HepG2 (cell line): ENCODE data around the gene ZC3H12A. TPM values are rescaled to one million over a fixed set of nuclear protein-coding genes. Genes with fewer than 3 reads are reported as not detected.

Source experiments
- CBX5 ChIP-seq: sonication (generic); formaldehyde crosslinking; IDR thresholded peaks from 2 replicates; pipeline ENCODE4 v1.4.0; 2020; ENCODE audit warnings: missing genetic modification reagents, borderline replicate concordance
- DBP ChIP-seq: sonication (generic); formaldehyde crosslinking; IDR thresholded peaks from 2 replicates; pipeline ENCODE4 v1.4.0; 2020; ENCODE audit warnings: missing genetic modification reagents; ENCODE audit errors: not compliant biosample characterization
- DDIT3 ChIP-seq: sonication (generic); formaldehyde crosslinking; IDR thresholded peaks from 2 replicates; pipeline ENCODE4 v1.4.0; 2020; ENCODE audit warnings: mild to moderate bottlenecking, missing genetic modification reagents
- HIC2 ChIP-seq: sonication (generic); formaldehyde crosslinking; IDR thresholded peaks from 2 replicates; pipeline ENCODE4 v1.9.0; 2022; ENCODE audit warnings: low read depth, missing genetic modification reagents
- KDM5A ChIP-seq: fragments of 200-600 bp; sonication (generic); IDR thresholded peaks from 2 replicates; pipeline ENCODE4 v1.7.0; 2018; ENCODE audit warnings: antibody characterized with exemption, mild to moderate bottlenecking, low read length, borderline replicate concordance
- KLF15 ChIP-seq: sonication (generic); formaldehyde crosslinking; IDR thresholded peaks from 2 replicates; pipeline ENCODE4 v1.8.1; 2023; ENCODE audit warnings: borderline replicate concordance, mild to moderate bottlenecking, inconsistent platforms, missing genetic modification reagents, mixed read lengths
- MXD1 ChIP-seq: sonication (generic); formaldehyde crosslinking; IDR thresholded peaks from 2 replicates; pipeline ENCODE4 v1.4.0; 2020; ENCODE audit warnings: mild to moderate bottlenecking, missing genetic modification reagents
- MXD4 ChIP-seq: IDR thresholded peaks from 2 replicates; pipeline ENCODE4 v1.6.1; 2016; ENCODE audit warnings: mild to moderate bottlenecking, missing biosample characterization, missing genetic modification reagents
- PREB ChIP-seq: sonication (generic); formaldehyde crosslinking; IDR thresholded peaks from 2 replicates; pipeline ENCODE4 v1.4.0; 2020; ENCODE audit warnings: missing genetic modification reagents
- SALL1 ChIP-seq: sonication (generic); formaldehyde crosslinking; IDR thresholded peaks from 2 replicates; pipeline ENCODE4 v1.8.0; 2022; ENCODE audit warnings: mild to moderate bottlenecking, missing genetic modification reagents
- SIX1 ChIP-seq: sonication (generic); formaldehyde crosslinking; IDR thresholded peaks from 2 replicates; pipeline ENCODE4 v1.4.0; 2020; ENCODE audit warnings: missing genetic modification reagents, borderline replicate concordance
- SP4 ChIP-seq: sonication (generic); formaldehyde crosslinking; IDR thresholded peaks from 2 replicates; pipeline ENCODE4 v1.8.1; 2023; ENCODE audit warnings: mild to moderate bottlenecking, missing genetic modification reagents
- TBX2 ChIP-seq: sonication (generic); formaldehyde crosslinking; IDR thresholded peaks from 2 replicates; pipeline ENCODE4 v1.5.0; 2020; ENCODE audit warnings: missing genetic modification reagents, mild to moderate bottlenecking, borderline replicate concordance
- TP53 ChIP-seq: sonication (generic); formaldehyde crosslinking; conservative IDR thresholded peaks from 2 replicates; pipeline ENCODE4 v1.4.0; 2020; ENCODE audit warnings: missing genetic modification reagents
- ZFP37 ChIP-seq: sonication (generic); formaldehyde crosslinking; IDR thresholded peaks from 2 replicates; pipeline ENCODE4 v1.4.0; 2020; ENCODE audit warnings: missing genetic modification reagents, borderline replicate concordance
- ZNF101 ChIP-seq: sonication (generic); formaldehyde crosslinking; IDR thresholded peaks from 2 replicates; pipeline ENCODE4 v1.4.0; 2020; ENCODE audit warnings: mild to moderate bottlenecking, low read depth, missing genetic modification reagents, borderline replicate concordance
- ZNF205 ChIP-seq: IDR thresholded peaks from 2 replicates; pipeline ENCODE4 v1.6.1; 2018; ENCODE audit warnings: missing biosample characterization, missing genetic modification reagents
- ZNF253 ChIP-seq: sonication (generic); formaldehyde crosslinking; IDR thresholded peaks from 2 replicates; pipeline ENCODE4 v1.8.0; 2022; ENCODE audit warnings: mild to moderate bottlenecking, missing genetic modification reagents, borderline replicate concordance
- ZNF33B ChIP-seq: sonication (generic); formaldehyde crosslinking; IDR thresholded peaks from 2 replicates; pipeline ENCODE4 v1.5.1; 2020; ENCODE audit warnings: mild to moderate bottlenecking, missing genetic modification reagents
- ZNF367 ChIP-seq: sonication (generic); formaldehyde crosslinking; IDR thresholded peaks from 2 replicates; pipeline ENCODE4 v1.4.0; 2020; ENCODE audit warnings: missing genetic modification reagents, borderline replicate concordance
- ZNF572 ChIP-seq: sonication (generic); formaldehyde crosslinking; IDR thresholded peaks from 2 replicates; pipeline ENCODE4 v1.5.1; 2020; ENCODE audit warnings: mild to moderate bottlenecking, missing genetic modification reagents
- ZNF768 ChIP-seq: sonication (generic); formaldehyde crosslinking; IDR thresholded peaks from 2 replicates; pipeline ENCODE4 v1.4.0; 2020; ENCODE audit warnings: missing genetic modification reagents
- ZNF777 ChIP-seq: sonication (generic); formaldehyde crosslinking; IDR thresholded peaks from 2 replicates; pipeline ENCODE4 v1.4.0; 2020; ENCODE audit warnings: missing genetic modification reagents
- ZNF792 ChIP-seq: IDR thresholded peaks from 2 replicates; pipeline ENCODE4 v1.6.1; 2016
- ZNF816 ChIP-seq: sonication (generic); formaldehyde crosslinking; IDR thresholded peaks from 2 replicates; pipeline ENCODE4 v1.8.0; 2022; ENCODE audit warnings: missing genetic modification reagents, mild to moderate bottlenecking, borderline replicate concordance
- ZSCAN20 ChIP-seq: sonication (generic); formaldehyde crosslinking; IDR thresholded peaks from 2 replicates; pipeline ENCODE4 v1.4.0; 2020; ENCODE audit warnings: missing genetic modification reagents, mild to moderate bottlenecking, borderline replicate concordance
- polyA plus RNA-seq, 8 experiments: library from polyadenylated mRNA; depleted of rRNA in 3 of 8; stranded (reverse) in 7 of 8; unstranded in 1 of 8; fragments of >200 nt; fragmentation: Illumina TruSeq in 4 of 8; extraction: Trizol in 4 of 8; gene quantifications; 2 replicates each; pipeline versions ENCODE4 v1.2.1 to v1.2.3, GENCODE V29; 2011 to 2016; ENCODE audit warnings: low read depth in 4 of 8, missing spikeins in 1 of 8, mixed read lengths in 1 of 8; ENCODE audit not compliant: insufficient read depth in 1 of 8
- total RNA-seq, 5 experiments: library from RNA; depleted of rRNA; stranded (reverse); fragments of >200 nt; fragmentation: Illumina TruSeq; extraction: Trizol; gene quantifications; 2 replicates each; pipeline ENCODE4 v1.2.3, GENCODE V29; 2016; ENCODE audit warnings: low read depth in 1 of 5

ZC3H12A gene
- total and polyA plus RNA-seq, 2 of the 13 experiments (the other 11 are each of a cell fraction or from before 2014, with no cell fraction given): 6.8 to 13.3 TPM

DNA sequence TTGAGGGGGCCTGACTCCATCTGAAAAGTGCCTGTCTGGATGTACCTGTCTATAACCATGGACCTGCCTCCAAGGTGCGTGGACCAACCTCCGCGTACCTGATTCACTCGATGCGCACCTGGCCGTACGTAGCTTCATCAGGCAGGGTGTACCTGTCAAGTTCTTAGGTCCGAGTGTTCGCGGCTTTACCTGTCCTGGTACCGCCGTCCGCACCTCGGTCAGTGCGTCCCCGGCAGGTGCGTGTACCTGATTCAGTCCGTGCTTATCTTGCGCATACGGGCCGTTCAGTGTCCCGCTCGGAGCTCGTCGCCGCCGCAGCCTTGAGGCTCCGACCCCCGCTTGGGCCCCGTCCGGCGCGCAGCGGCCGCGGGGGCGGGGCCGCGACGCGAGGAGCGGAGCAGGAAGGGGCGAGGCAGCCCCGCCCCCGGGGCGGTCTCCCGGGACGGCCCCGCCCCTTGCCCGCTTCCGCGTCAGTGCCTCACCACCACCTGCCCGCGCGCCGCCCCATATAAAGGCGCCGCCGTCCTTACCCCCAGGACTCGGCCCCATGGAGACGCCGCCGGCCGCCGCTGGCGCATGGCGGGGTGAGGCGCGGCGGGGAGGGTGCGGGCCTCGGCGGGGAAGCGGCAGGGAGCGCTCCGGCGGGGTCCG is at the start of gene ZC3H12A (continued):
- TF ChIP-seq HIC2 (0 out of 2 replicates have a peak, but pooled peaks have one; percentile 16), MXD4 (CRISPR knock-in tag) (0 out of 2 replicates have a peak, but pooled peaks have one; percentile 49), SIX1 (CRISPR knock-in tag) (no peak), PREB (CRISPR knock-in tag) (no peak), ZNF816 (CRISPR knock-in tag) (no peak), ZNF33B (CRISPR knock-in tag) (0 out of 2 replicates have a peak, but pooled peaks have one; percentile 89), KLF15 (CRISPR knock-in tag) (no peak), ZSCAN20 (CRISPR knock-in tag) (no peak), DDIT3 (no peak), ZNF792 (CRISPR knock-in tag) (0 out of 2 replicates have a peak, but pooled peaks have one; percentile 61), ZNF101 (CRISPR knock-in tag) (no peak), CBX5 (0 out of 2 replicates have a peak, but pooled peaks have one; percentile 17), DBP (CRISPR knock-in tag) (no peak), ZNF768 (CRISPR knock-in tag) (0 out of 2 replicates have a peak, but pooled peaks have one; percentile 15), KDM5A (no peak; the same call in 1 of the 2 replicates), TBX2 (CRISPR knock-in tag) (no peak), MXD1 (no peak; the same call in none of the 2 replicates), ZNF367 (CRISPR knock-in tag) (no peak), SALL1 (CRISPR knock-in tag) (peak; percentile 50), ZNF205 (no peak), TP53 (no peak), ZFP37 (no peak), ZNF777 (CRISPR knock-in tag) (peak; percentile 71), SP4 (peak; percentile 98), ZNF253 (CRISPR knock-in tag) (no peak), ZNF572 (CRISPR knock-in tag) (no peak)
